Psoas muscle (tissue), 8 donors: ENCODE data around the gene FBXL19. TPM values are rescaled to one million over a fixed set of nuclear protein-coding genes. Genes with fewer than 3 reads are reported as not detected.

Source experiments
- ATAC-seq, 4 donors: fragments of 200-7000 bp; cut with Tn5 transposase; one replicate each; pipeline ENCODE4 v1.9.1; 2020; ENCODE audit warnings: moderate library complexity in 3 of 4, mild to moderate bottlenecking in 2 of 4
- DNase-seq, 2 donors: peaks; one replicate each; pipeline ENCODE4 v3.0.0-alpha.2; 2020
- H3K27ac ChIP-seq: fragments of 200-600 bp; one replicate; pipeline ENCODE4 v1.8.0; 2022
- H3K27me3 ChIP-seq, 3 donors: fragments of 200-600 bp in 1 of 3; one replicate each; pipeline versions ENCODE4 v1.6.1 to v1.8.0; 2013 to 2022; ENCODE audit warnings: low read length in 2 of 3, mild to moderate bottlenecking in 2 of 3, moderate library complexity in 1 of 3; ENCODE audit not compliant: insufficient read depth in 3 of 3
- H3K36me3 ChIP-seq, 2 donors: fragments of 200-600 bp in 1 of 2; one replicate each; pipeline versions ENCODE4 v1.6.1 to v1.8.0; 2013 to 2022; ENCODE audit warnings: low read depth in 1 of 2, mild to moderate bottlenecking in 1 of 2, moderate library complexity in 1 of 2; ENCODE audit not compliant: insufficient read depth in 1 of 2
- H3K4me1 ChIP-seq: fragments of 200-600 bp; one replicate; pipeline ENCODE4 v1.8.0; 2022
- H3K4me3 ChIP-seq: fragments of 200-600 bp; one replicate; pipeline ENCODE4 v1.8.0; 2022; ENCODE audit warnings: mild to moderate bottlenecking
- H3K9me3 ChIP-seq: fragments of 200-600 bp; one replicate; pipeline ENCODE4 v1.8.0; 2022
- CTCF ChIP-seq: fragments of 200-600 bp; IDR thresholded peaks from one replicate; pipeline ENCODE4 v1.8.0; 2022; ENCODE audit warnings: antibody characterized with exemption
- WGBS, 3 donors: extraction: QIAGEN DNeasy Blood & Tissue Kit; methylation state at CpG; one replicate each; pipeline versions ENCODE4 v1.1.6 to v1.1.7; 2013; 5-methylcytosine and 5-hydroxymethylcytosine counted together
- intact Hi-C, 2 donors: fragments of 100-400 bp; cut with DNase I; formaldehyde crosslinking; loops; one replicate each; pipeline versions ENCODE4 v1.11.0 to v1.14.2; 2022
- polyA plus RNA-seq, 3 donors: library from polyadenylated mRNA; stranded (reverse); fragments of 200-250 nt; gene quantifications; one replicate each; pipeline ENCODE4 v1.2.3, GENCODE V29; 2013
- total RNA-seq, 4 donors: library from RNA; stranded (reverse); fragmentation: NEBNext Ultra II Directional in 2 of 4; extraction: Animal tissue kit (Norgen Biotek cat#: 25700) in 2 of 4; gene quantifications; one replicate each; pipeline versions ENCODE4 v1.2.1 to v1.2.4, GENCODE V29; 2021 to 2023
- donor health status: healthy with polysubstance abuse.
- donor health status: DM: no; HTN: no; CAD: no; lungs with moderate emphysema.
- donor health status: Bipolar disorder and iron deficiency.
- donor health status: healthy.
- donor health status: DM: yes; HTN: yes; CAD: no.
- donor health status: DM: no; HTN: no; CAD: no.
- donor health status: DM: no; HTN: no; CAD: no.
- donor health status: DM: yes; HTN: yes; CAD: no.

FBXL19 gene
- total and polyA plus RNA-seq, 7 donors: 2.8 to 5.4 (median 4.1) TPM

- H3K27me3 ChIP-seq: no peaks in the 10 kb centered on the region
- no peak overlapping the region for H3K4me3 ChIP-seq
- DNase-seq (no peak), ATAC-seq (no peak)
- peaks cover 0 to 23% of the 10 kb centered on the region in 2 donors for H3K36me3 ChIP-seq
- no peak for TF ChIP-seq CTCF
- intact Hi-C loops: no loop called here
- H3K27ac ChIP-seq: peak overlapping the region; percentile 67
- H3K4me1 ChIP-seq: peaks cover 11% of the 10 kb centered on the region
- H3K9me3 ChIP-seq: no peaks in the 10 kb centered on the region
- 86 to 91% (median 87%) methylated on average over 4 of the region's 4 CpGs for WGBS, 3 donors
Measured at GRCh38 chr16:30942426-30942806, 19.0 kb downstream of the FBXL19 start.

GRCh38 chr16:30944352-30944751 lies 21.0 kb downstream of the FBXL19 start:
- H3K36me3 ChIP-seq: peaks cover 0 to 23% of the 10 kb centered on the region in 2 donors
- no peak overlapping the region for H3K4me3 ChIP-seq
- TF ChIP-seq CTCF: no peak
- ATAC-seq: no peak
- no peak for DNase-seq
- no peak overlapping the region for H3K27ac ChIP-seq
- H3K9me3 ChIP-seq: no peaks in the 10 kb centered on the region
- H3K4me1 ChIP-seq: peaks cover 11% of the 10 kb centered on the region
- no peaks in the 10 kb centered on the region for H3K27me3 ChIP-seq
- intact Hi-C loops: no loop called here

GRCh38 chr16:30946671-30947540 lies 23.5 kb downstream of the FBXL19 start:
- no peak for ATAC-seq
- 88 to 91% (median 89%) methylated on average over 37 to 38 of the region's 38 CpGs for WGBS, 3 donors
- H3K27me3 ChIP-seq: no peaks in the 10 kb centered on the region
- no peak for TF ChIP-seq CTCF
- no peak overlapping the region for H3K4me3 ChIP-seq
- no peak for DNase-seq
- peaks cover 0 to 23% of the 10 kb centered on the region in 2 donors for H3K36me3 ChIP-seq
- intact Hi-C loops: no loop called here
- no peaks in the 10 kb centered on the region for H3K9me3 ChIP-seq
- peaks cover 19% of the 10 kb centered on the region for H3K4me1 ChIP-seq
- H3K27ac ChIP-seq: no peak overlapping the region

- Histone ChIP-seq H3K4me1 (peaks cover 14% of the 10 kb centered on the region), H3K4me3 (no peak overlapping the region), H3K27ac (peak overlapping the region; percentile 16), H3K36me3 (peaks cover 0 to 19% of the 10 kb centered on the region in 2 donors), H3K9me3 (no peaks in the 10 kb centered on the region), H3K27me3 (no peaks in the 10 kb centered on the region)
- 82 to 92% (median 90%) methylated on average over 2 to 3 of the region's 3 CpGs for WGBS, 3 donors
- ATAC-seq (no peak), DNase-seq (no peak)
- intact Hi-C loops: no loop called here
- TF ChIP-seq CTCF: no peak
Measured at GRCh38 chr16:30947541-30947858, 24.1 kb downstream of the FBXL19 start.
